SK-N-SH (cell line): ENCODE data around the gene AFMID. TPM values are rescaled to one million over a fixed set of nuclear protein-coding genes. Genes with fewer than 3 reads are reported as not detected.
A peak's percentile ranks its signal among the peaks of the same experiment; 100 is the strongest.

ENCODE experiments used
- CTCF ChIA-PET: fragments of 300-600, 350-600 bp; formaldehyde crosslinking; extraction: SDS; loops from one replicate; lab custom pipeline; 2021; lab: Yijun Ruan, JAX
- POLR2A ChIA-PET: fragments of 350-600 bp; sonication (Branson Sonifier 250); formaldehyde crosslinking; extraction: SDS; loops from one replicate; lab custom pipeline; 2020; ENCODE audit warnings: antibody characterized with exemption, inconsistent platforms; lab: Yijun Ruan, JAX
- DNase-seq: peaks from one replicate; pipeline ENCODE4 v3.0.0; 2012
- H2AFZ ChIP-seq: fragments of 200-600 bp; sonication (generic); 2 replicates; pipeline ENCODE4 v1.8.1; 2016; ENCODE audit warnings: antibody characterized with exemption, mild to moderate bottlenecking, low read depth
- H3F3A ChIP-seq: fragments of 200-600 bp; sonication (generic); replicated peaks from 2 replicates; pipeline ENCODE3; 2016; ENCODE audit warnings: antibody characterized with exemption, mild to moderate bottlenecking; ENCODE audit not compliant: insufficient read depth
- H3K27ac ChIP-seq, 2 experiments: fragments of 200-500 bp in 1 of 2; fragments of 200-600 bp in 1 of 2; sonication (Bioruptor generic) in 1 of 2; sonication (generic), shearing (Covaris generic) in 1 of 2; 2 replicates each; pipeline versions ENCODE4 v1.5.1 to v1.6.1; 2014 to 2016; ENCODE audit warnings: low read depth in 2 of 2, inconsistent platforms in 1 of 2, low read length in 1 of 2, mild to moderate bottlenecking in 1 of 2, mixed read lengths in 1 of 2
- H3K27me3 ChIP-seq: fragments of 200-600 bp; sonication (generic), shearing (Covaris generic); 2 replicates; pipeline ENCODE4 v1.6.1; 2016; ENCODE audit warnings: mixed run types; ENCODE audit not compliant: insufficient read depth
- H3K36me3 ChIP-seq, 2 experiments: fragments of 200-500 bp in 1 of 2; fragments of 200-600 bp in 1 of 2; sonication (Bioruptor generic) in 1 of 2; sonication (generic) in 1 of 2; replicated peaks in 1 of 2; 2 replicates each; pipeline versions ENCODE3 to v1.5.1; 2014 to 2016; ENCODE audit warnings: low read length in 1 of 2, mild to moderate bottlenecking in 1 of 2; ENCODE audit not compliant: insufficient read depth in 2 of 2, control insufficient read depth in 1 of 2
- H3K4me1 ChIP-seq, 2 experiments: fragments of 200-500 bp in 1 of 2; fragments of 200-600 bp in 1 of 2; sonication (Bioruptor generic) in 1 of 2; sonication (generic), shearing (Covaris generic) in 1 of 2; 2 replicates each; pipeline versions ENCODE4 v1.5.1 to v1.6.1; 2014 to 2016; ENCODE audit warnings: low read depth in 1 of 2, low read length in 1 of 2, mixed run types in 1 of 2; ENCODE audit not compliant: insufficient read depth in 2 of 2, control insufficient read depth in 1 of 2
- H3K4me2 ChIP-seq: fragments of 200-600 bp; sonication (generic), shearing (Covaris generic); 2 replicates; pipeline ENCODE4 v1.6.1; 2017; ENCODE audit warnings: mixed run types
- H3K4me3 ChIP-seq, 2 experiments: fragments of 200-500 bp in 1 of 2; fragments of 200-600 bp in 1 of 2; sonication (Bioruptor generic) in 1 of 2; sonication (generic), shearing (Covaris generic) in 1 of 2; 2 replicates each; pipeline versions ENCODE4 v1.5.1 to v1.8.1; 2014 to 2016; ENCODE audit warnings: low read depth in 2 of 2, inconsistent platforms in 1 of 2, low read length in 1 of 2, mild to moderate bottlenecking in 1 of 2, mixed read lengths in 1 of 2, moderate library complexity in 1 of 2
- H3K79me2 ChIP-seq: fragments of 200-600 bp; sonication (generic); 2 replicates; pipeline ENCODE4 v1.8.1; 2017; ENCODE audit warnings: mild to moderate bottlenecking; ENCODE audit not compliant: insufficient read depth
- H3K9ac ChIP-seq: fragments of 200-600 bp; sonication (generic); 2 replicates; pipeline ENCODE4 v1.6.1; 2017; ENCODE audit warnings: mixed run types
- H3K9me2 ChIP-seq: fragments of 200-600 bp; sonication (generic); 2 replicates; pipeline ENCODE4 v1.6.1; 2017; ENCODE audit warnings: mixed run types
- H3K9me3 ChIP-seq: fragments of 200-600 bp; sonication (generic); 2 replicates; pipeline ENCODE4 v1.6.1; 2017; ENCODE audit warnings: mixed run types, mild to moderate bottlenecking, moderate library complexity
- H4K20me1 ChIP-seq: fragments of 200-600 bp; sonication (generic); 2 replicates; pipeline ENCODE4 v1.6.1; 2017; ENCODE audit warnings: mild to moderate bottlenecking, mixed run types; ENCODE audit not compliant: insufficient read depth
- CHD2 ChIP-seq: fragments of 150-350 bp; IDR thresholded peaks from 2 replicates; pipeline ENCODE4 v1.6.1; 2018; ENCODE audit warnings: low read length; ENCODE audit not compliant: partially characterized antibody
- ELF1 ChIP-seq: IDR thresholded peaks from 2 replicates; pipeline ENCODE4 v1.4.0; 2012
- GABPA ChIP-seq: IDR thresholded peaks from 2 replicates; pipeline ENCODE4 v1.4.0; 2012; ENCODE audit warnings: low read depth, mild to moderate bottlenecking
- MXI1 ChIP-seq: IDR thresholded peaks from 2 replicates; pipeline ENCODE4 v1.6.1; 2012; ENCODE audit warnings: mild to moderate bottlenecking, low read depth, low read length, improper control_type of control experiment
- NFIC ChIP-seq: IDR thresholded peaks from 2 replicates; pipeline ENCODE4 v1.4.0; 2012; ENCODE audit warnings: borderline replicate concordance
- NRF1 ChIP-seq: IDR thresholded peaks from 2 replicates; pipeline ENCODE4 v1.6.1; 2012; ENCODE audit warnings: low read depth, mild to moderate bottlenecking, low read length
- PBX3 ChIP-seq: IDR thresholded peaks from 2 replicates; pipeline ENCODE4; 2012
- POLR2AphosphoS5 ChIP-seq: IDR thresholded peaks from 2 replicates; pipeline ENCODE4 v1.6.1; 2012; ENCODE audit warnings: low read depth, low read length
- RAD21 ChIP-seq: IDR thresholded peaks from 2 replicates; pipeline ENCODE4 v1.6.1; 2012; ENCODE audit warnings: mild to moderate bottlenecking, low read length
- REST ChIP-seq: IDR thresholded peaks from 2 replicates; pipeline ENCODE4 v1.6.1; 2012; ENCODE audit warnings: mild to moderate bottlenecking, low read depth, low read length, moderate library complexity
- RFX5 ChIP-seq: IDR thresholded peaks from 2 replicates; pipeline ENCODE4 v1.6.1; 2012; ENCODE audit warnings: mild to moderate bottlenecking, improper control_type of control experiment, low read length
- RXRA ChIP-seq: IDR thresholded peaks from 2 replicates; pipeline ENCODE4 v1.4.0; 2012; ENCODE audit warnings: low read depth, mild to moderate bottlenecking, borderline replicate concordance
- SIN3A ChIP-seq: IDR thresholded peaks from 2 replicates; pipeline ENCODE4 v1.6.1; 2012; ENCODE audit warnings: low read depth, mild to moderate bottlenecking, low read length, moderate library complexity, borderline replicate concordance
- SMC3 ChIP-seq: IDR thresholded peaks from 2 replicates; pipeline ENCODE4 v1.6.1; 2012; ENCODE audit warnings: low read depth, low read length, improper control_type of control experiment
- TAF1 ChIP-seq: IDR thresholded peaks from 2 replicates; pipeline ENCODE4 v1.6.1; 2012; ENCODE audit warnings: low read depth, mild to moderate bottlenecking, low read length, moderate library complexity, borderline replicate concordance
- TCF12 ChIP-seq: IDR thresholded peaks from 2 replicates; pipeline ENCODE4 v1.4.0; 2012
- YY1 ChIP-seq: IDR thresholded peaks from 2 replicates; pipeline ENCODE4 v1.4.0; 2012; ENCODE audit warnings: low read depth, mild to moderate bottlenecking
- ZBTB33 ChIP-seq: IDR thresholded peaks from 2 replicates; pipeline ENCODE4 v1.4.0; 2012; ENCODE audit warnings: low read depth, borderline replicate concordance
- WGBS: methylation state at CpG from one replicate; pipeline ENCODE4 v1.1.6; 2017; ENCODE audit warnings: low lambda C conversion rate; 5-methylcytosine and 5-hydroxymethylcytosine counted together
- polyA plus RNA-seq, 3 experiments: library from polyadenylated mRNA; depleted of rRNA; stranded (reverse); fragments of >200 nt; gene quantifications; 2 replicates each; pipeline ENCODE4 v1.2.3, GENCODE V29; 2012

The AFMID gene
- polyA plus RNA-seq, 1 of the 3 experiments (the other 2 are of a cell fraction) = 44.4 TPM

GRCh38 chr17:78166416-78166815 is 20.7 kb upstream of the AFMID start:
- peaks cover 7% of the 10 kb centered on the region for H3F3A ChIP-seq
- H3K4me3 ChIP-seq = no peak overlapping the region
- ChIA-PET CTCF (interaction anchor here (0.6 to 1.6 kb wide), 2 partner anchors 84 to 130 kb away, joined by 3 to 4 read pairs; no protein-coding TSS in a partner anchor), POLR2A (no interaction called here)
- DNase-seq = no peak
- no peaks in the 10 kb centered on the region for H3K79me2 ChIP-seq
- H3K27me3 ChIP-seq = no peaks in the 10 kb centered on the region
- no peak overlapping the region for H2AFZ ChIP-seq
- peaks cover 0 to 17% of the 10 kb centered on the region in 2 experiments; a peak in 1 of 4 replicates for H3K4me1 ChIP-seq
- TF ChIP-seq RFX5 (no peak), MXI1 (no peak), PBX3 (no peak), RXRA (no peak), GABPA (no peak), ELF1 (no peak)
- H3K9me2 ChIP-seq = no peaks in the 10 kb centered on the region
- H3K9ac ChIP-seq = no peak overlapping the region
- 53% methylated on average over 6 of the region's 6 CpGs for WGBS
- peaks cover 14% of the 10 kb centered on the region; the same call in 1 of the 2 replicates for H4K20me1 ChIP-seq
- H3K36me3 ChIP-seq = peaks cover 0 to 6% of the 10 kb centered on the region in 2 experiments
- H3K27ac ChIP-seq = no peak overlapping the region
- H3K9me3 ChIP-seq = no peaks in the 10 kb centered on the region
- no peak overlapping the region for H3K4me2 ChIP-seq

GRCh38 chr17:78168242-78168902 is 18.8 kb upstream of the AFMID start, which contains the start of gene SYNGR2:
SYNGR2 (plus strand) TSS chr17:78168581; CDS start chr17:78168617, 36 bp downstream.
- Histone ChIP-seq H3K9me2 (no peaks in the 10 kb centered on the region), H3F3A (peaks cover 12% of the 10 kb centered on the region), H3K4me2 (peak within 1 kb of the TSS; percentile 95), H2AFZ (peak within 1 kb of the TSS; percentile 82), H4K20me1 (peaks cover 14% of the 10 kb centered on the region; the same call in 1 of the 2 replicates), H3K9ac (peak within 1 kb of the TSS; percentile 68), H3K27me3 (no peaks in the 10 kb centered on the region), H3K4me3 (peak within 1 kb of the TSS; percentile 71 to 85), H3K9me3 (no peaks in the 10 kb centered on the region), H3K79me2 (no peaks in the 10 kb centered on the region), H3K36me3 (peaks cover 0 to 22% of the 10 kb centered on the region in 2 experiments), H3K27ac (peak within 1 kb of the TSS in 1 of 2 experiments; percentile 64; a peak in 2 of 4 replicates), H3K4me1 (peaks cover 8 to 17% of the 10 kb centered on the region in 2 experiments; a peak in 2 of 4 replicates)
- ChIA-PET POLR2A (interaction anchor here (0.6 to 1.5 kb wide), 2 partner anchors 18 to 1705 kb away, joined by 3 to 4 read pairs; partner anchors contain the start of gene TK1), CTCF (interaction anchor here (1.0 to 2.1 kb wide), 8 partner anchors 11 to 83 kb away, joined by 3 to 19 read pairs (median 8); partner anchors contain the start of genes AFMID and TK1)
- peak; percentile 99 for DNase-seq
- 0% methylated on average over 2 of the region's 84 CpGs for WGBS
- TF ChIP-seq ZBTB33 (0 out of 2 replicates have a peak, but pooled peaks have one; percentile 28), NFIC (no peak), TCF12 (no peak), RAD21 (peak; percentile 18; the same call in 1 of the 2 replicates), SMC3 (peak; percentile 29; the same call in 1 of the 2 replicates), PBX3 (peak; percentile 18; the same call in 1 of the 2 replicates), REST (no peak), MXI1 (peak; percentile 61), TAF1 (peak; percentile 32; the same call in 1 of the 2 replicates), YY1 (no peak; the same call in 1 of the 2 replicates), NRF1 (no peak), POLR2AphosphoS5 (0 out of 2 replicates have a peak, but pooled peaks have one; percentile 46), CHD2 (peak; percentile 92), SIN3A (peak; percentile 53; the same call in 1 of the 2 replicates), RFX5 (no peak)
